GM21825 (cell line): ENCODE results near the gene TUSC7.

Experiments
- ATAC-seq: cut with Tn5 transposase; IDR thresholded peaks from one replicate; pipeline ENCODE4 v1.9.1; 2021; ENCODE audit warnings: mild to moderate bottlenecking, moderate library complexity; ENCODE audit not compliant: unreplicated experiment

The TUSC7 gene

GRCh38 chr3:116709479-116709878 lies at the start of gene TUSC7:
Gene TUSC7 (plus strand): TSS chr3:116709779.
- ATAC-seq = no peak

GRCh38 chr3:116661196-116661595 lies 48.4 kb upstream of the TUSC7 start:
- ATAC-seq = no peak

GRCh38 chr3:116663161-116664110 lies 46.1 kb upstream of the TUSC7 start:
- ATAC-seq = no peak

DNA sequence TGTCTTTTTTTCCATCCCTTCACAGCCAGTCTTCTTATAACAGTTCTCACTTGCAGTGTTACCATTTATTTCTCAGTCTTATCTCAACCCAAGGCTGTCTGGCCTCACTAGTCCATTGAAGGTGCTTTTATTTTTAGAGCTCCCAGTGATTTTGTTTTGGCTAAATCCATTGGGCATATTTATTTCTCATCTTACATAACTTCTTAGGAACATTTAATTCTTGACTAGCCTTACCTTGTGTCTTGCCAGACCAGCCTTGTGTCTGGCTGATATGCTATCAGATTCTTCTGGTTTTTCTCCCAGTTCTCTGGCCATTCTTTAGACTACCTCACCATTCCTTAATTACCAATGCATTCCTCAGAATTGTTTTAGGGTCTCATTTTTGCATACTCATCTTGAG lies 42.3 kb upstream of the TUSC7 start:
- ATAC-seq = no peak

DNA sequence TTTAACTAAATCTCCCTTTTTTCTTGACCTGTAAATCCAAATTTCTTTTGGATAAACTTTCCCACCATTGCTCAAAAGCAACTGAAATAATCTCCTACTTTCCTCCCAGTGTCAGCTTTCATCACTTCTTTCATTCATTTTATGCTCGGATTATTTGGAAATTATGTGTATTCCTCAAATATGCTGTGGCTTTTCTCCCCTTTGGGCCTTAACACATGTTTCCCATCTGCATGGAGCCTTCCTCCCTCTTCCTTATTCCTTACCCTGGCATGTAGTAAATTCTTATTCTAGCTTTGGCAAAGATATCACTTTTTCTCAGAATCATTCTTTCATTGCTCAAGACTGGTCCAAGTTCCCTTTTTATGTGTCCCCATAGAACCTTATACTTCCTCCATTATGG lies 41.8 kb upstream of the TUSC7 start:
- ATAC-seq = no peak

DNA sequence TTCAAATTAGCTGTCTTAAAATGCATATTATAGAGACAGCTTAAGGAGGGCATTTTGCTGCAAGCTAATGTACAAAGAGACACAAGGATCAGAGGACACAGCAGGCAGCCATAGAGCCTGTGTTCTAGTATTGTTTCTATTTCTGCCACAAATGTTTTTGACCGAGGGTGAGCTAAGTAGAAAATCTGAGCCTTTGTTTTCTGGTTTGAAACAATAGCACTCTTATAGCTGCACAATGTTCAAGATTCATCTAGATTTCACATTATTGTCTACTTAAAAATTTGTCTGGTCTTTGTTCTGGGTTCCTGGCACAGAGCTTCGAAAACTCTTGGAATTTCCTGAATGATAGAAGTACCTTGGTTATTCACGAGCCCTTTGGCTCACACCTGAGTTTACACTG lies 40.0 kb upstream of the TUSC7 start:
- ATAC-seq = no peak

- no peak for ATAC-seq
Measured at GRCh38 chr3:116671151-116671550, 38.4 kb upstream of the TUSC7 start.

- no peak for ATAC-seq
Measured at GRCh38 chr3:116678853-116679252, 30.7 kb upstream of the TUSC7 start.

- no peak for ATAC-seq
Measured at GRCh38 chr3:116691041-116691440, 18.5 kb upstream of the TUSC7 start.

DNA sequence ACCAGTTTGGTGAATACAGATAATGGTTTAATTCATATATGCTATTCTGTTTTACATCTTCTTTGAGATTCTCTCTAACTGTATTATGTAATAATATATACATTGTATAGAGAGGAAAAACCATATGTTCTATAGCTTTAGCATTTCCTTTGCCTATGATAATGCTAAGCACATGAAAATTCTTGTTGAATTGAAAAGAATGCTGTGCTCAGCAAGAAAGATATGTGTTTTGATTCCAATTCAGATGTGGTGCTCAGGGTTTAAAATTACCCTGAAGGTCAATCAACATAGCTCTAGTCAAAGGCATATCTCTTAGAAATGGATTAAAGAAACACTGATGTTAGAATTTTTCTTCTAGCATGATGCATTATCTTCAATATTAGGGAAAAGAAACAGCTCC lies 8.5 kb upstream of the TUSC7 start:
- ATAC-seq = no peak

- ATAC-seq = no peak
Measured at GRCh38 chr3:116702334-116702733, 7.2 kb upstream of the TUSC7 start.

- ATAC-seq = no peak
Measured at GRCh38 chr3:116707531-116707930, 2.0 kb upstream of the TUSC7 start.

DNA sequence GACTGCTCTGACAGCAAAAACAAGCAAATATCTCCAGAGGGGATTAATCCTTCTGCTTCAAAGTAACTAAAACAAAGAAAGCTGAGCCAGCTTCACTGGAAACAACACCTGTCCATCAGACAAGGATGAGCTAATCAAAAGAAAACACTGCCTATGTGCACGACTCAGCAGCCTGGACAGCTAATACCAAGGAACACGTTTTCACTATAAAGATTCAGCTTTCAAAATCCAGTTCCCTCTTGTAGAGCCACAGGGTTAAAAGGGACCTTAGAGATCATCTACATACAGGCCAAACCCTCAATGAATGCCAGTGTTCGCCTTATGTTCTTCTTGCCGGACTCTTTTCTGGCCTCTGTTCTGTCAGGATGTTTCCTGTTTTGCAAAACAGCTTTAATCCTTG lies 6.9 kb downstream of the TUSC7 start:
- ATAC-seq = no peak

- ATAC-seq = no peak
Measured at GRCh38 chr3:116717566-116717965, 8.0 kb downstream of the TUSC7 start.

DNA sequence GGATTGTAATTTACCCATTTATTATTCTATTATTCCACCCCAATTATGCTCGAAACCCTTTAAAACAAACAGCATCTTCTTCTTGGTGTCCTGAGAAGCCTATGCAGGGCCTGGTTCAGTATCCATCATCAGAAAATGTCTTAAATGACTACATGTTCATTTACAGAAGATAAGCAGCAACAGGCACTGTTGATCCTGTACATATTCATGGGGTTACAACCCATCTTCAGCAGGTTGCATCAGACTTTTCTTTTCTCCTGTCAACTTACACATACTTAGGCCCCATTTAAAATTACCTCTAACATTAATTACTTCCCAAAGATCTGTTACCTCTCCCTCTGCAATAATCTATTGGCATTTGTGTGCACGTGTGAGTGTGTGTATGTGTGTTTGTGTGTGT lies 18.9 kb downstream of the TUSC7 start:
- no peak for ATAC-seq

GRCh38 chr3:116734243-116734642 lies 24.7 kb downstream of the TUSC7 start:
- no peak for ATAC-seq

DNA sequence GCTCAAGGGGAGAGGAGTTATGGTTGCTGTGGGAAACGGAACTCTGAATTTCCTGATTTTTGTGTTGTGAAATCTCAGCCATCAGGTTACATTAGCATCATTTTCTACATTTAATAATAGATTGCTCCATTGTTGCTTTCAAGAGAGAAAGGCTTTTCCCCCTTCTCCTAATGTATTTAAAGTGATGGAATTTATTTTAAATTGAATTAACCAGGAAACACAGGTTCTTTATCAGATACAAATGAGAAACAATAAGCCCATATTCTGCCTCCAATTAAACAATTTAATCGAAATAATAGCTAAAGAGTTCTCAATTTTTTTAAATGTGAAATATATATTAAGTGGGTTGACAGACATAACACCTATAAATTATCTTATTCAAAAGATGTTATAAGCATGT lies 30.1 kb downstream of the TUSC7 start:
- no peak for ATAC-seq

- ATAC-seq = no peak
Measured at GRCh38 chr3:116740293-116740692, 30.7 kb downstream of the TUSC7 start.

DNA sequence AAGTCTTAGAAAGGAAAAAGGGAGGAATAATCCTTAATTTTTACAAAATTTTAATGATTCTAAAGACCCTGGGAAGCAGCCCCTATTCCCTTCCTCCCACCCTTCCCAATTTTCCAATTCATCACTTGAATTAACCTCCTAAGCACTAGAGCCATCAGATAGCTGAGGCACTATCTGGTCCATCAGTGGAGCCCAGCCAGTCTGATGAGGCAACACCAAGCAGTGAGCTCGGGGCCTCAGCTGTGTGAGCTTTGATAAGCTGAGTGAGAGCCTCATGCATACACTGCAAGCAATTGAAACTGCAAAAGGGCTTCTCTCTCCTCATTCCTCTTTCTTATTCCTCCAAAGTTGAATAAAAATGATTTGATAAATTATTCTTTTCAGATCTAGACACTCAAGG lies 31.9 kb downstream of the TUSC7 start:
- ATAC-seq = no peak

- ATAC-seq = no peak
Measured at GRCh38 chr3:116743062-116743461, 33.5 kb downstream of the TUSC7 start.

- no peak for ATAC-seq
Measured at GRCh38 chr3:116749388-116749787, 39.8 kb downstream of the TUSC7 start.

- ATAC-seq = no peak
Measured at GRCh38 chr3:116757315-116757714, 47.7 kb downstream of the TUSC7 start.

DNA sequence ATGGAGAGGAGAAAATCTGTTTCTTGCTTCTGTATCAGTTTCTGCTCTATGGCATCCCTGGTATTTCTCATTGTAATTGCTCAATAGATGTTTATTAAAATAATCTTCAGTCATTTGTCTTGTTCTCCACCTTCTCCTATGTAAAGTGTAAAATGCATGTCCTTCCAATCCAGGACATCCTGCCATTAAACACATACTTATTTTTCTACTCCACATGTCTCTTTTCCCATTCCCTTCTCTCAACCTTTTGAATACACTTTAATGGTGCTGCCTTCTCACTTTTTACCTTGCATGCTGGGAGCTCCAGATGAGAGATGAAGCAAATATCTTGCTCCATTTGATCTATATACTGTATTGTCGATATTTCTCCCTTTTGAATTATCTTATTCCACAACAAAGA lies 49.7 kb downstream of the TUSC7 start:
- no peak for ATAC-seq
